ENCODE measurements around the gene TCP10L. TPM values are rescaled to one million over a fixed set of nuclear protein-coding genes. Genes with fewer than 3 reads are reported as not detected.

The TCP10L gene
- total RNA-seq, 1 donor from 2014 or later = not detected

DNA sequence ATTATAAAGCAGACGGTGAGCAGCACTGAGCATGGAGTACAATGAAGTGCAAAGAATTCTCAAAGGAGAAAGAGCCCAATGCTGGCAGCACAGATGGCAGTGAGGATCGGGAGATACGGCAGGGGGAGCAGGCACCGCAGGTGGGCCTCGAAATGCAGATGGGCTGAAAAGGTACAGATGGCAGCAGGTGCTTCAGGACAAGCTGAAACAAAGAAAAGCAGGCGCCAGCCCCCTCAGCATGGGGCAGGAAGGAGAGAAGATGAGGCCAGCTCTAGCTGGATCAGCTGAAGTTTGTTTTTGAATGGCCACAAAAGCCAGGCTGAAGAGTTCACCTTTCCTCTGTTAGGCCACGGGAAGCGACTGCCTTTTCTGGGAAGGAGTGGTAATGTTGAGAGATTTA lies 19.1 kb upstream of the TCP10L start:
- no peak for DNase-seq (ENCODE audit: extremely low spot score in 2 of 2)
- no peak for TF ChIP-seq CTCF (IDR thresholded peaks at IDR 0.05)
- H3K36me3 ChIP-seq = peaks cover 0 to 76% of the 10 kb centered on the region in 2 donors
- no peaks in the 10 kb centered on the region for H3K27me3 ChIP-seq
- intact Hi-C loops (cut with DNase I) = no loop called here
- no peaks in the 10 kb centered on the region for H3K4me1 ChIP-seq
- no peak overlapping the region for H3K27ac ChIP-seq
- no peaks in the 10 kb centered on the region for H3K9me3 ChIP-seq
- no peak overlapping the region for H3K4me3 ChIP-seq

DNA sequence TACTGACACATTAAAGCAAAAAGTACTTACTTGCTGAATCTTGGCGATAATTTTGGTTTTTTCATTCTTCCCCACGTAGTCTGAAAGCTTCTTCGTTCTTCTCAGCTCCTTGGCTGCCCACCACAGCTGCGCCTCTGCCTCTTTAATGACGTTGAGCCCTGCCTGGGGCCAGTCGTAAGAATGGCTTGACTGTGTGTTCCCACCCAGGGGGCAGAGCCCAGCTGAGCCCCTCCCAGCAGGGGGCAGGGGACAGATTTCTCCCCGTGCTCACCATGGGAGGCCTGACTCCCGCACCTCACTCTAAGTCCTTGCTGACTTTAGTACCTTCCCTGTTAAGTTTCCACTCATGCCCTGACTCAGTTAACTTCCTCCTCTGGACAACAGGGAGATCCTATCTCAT lies 17.8 kb upstream of the TCP10L start:
- intact Hi-C loops (cut with DNase I) = no loop called here
- H3K36me3 ChIP-seq = peaks cover 0 to 64% of the 10 kb centered on the region in 2 donors
- no peak for TF ChIP-seq CTCF (IDR thresholded peaks at IDR 0.05)
- no peak for TF ChIP-seq POLR2AphosphoS5 (IDR thresholded peaks at IDR 0.05; ENCODE audit: insufficient read depth in 1 of 2, low read depth in 1 of 2)
- TF ChIP-seq POLR2A (IDR thresholded peaks at IDR 0.05) = no peak
- H3K27ac ChIP-seq = no peak overlapping the region
- no peaks in the 10 kb centered on the region for H3K9me3 ChIP-seq
- no peaks in the 10 kb centered on the region for H3K27me3 ChIP-seq
- H3K4me3 ChIP-seq = no peak overlapping the region
- no peaks in the 10 kb centered on the region for H3K4me1 ChIP-seq
- DNase-seq (ENCODE audit: extremely low spot score in 2 of 2) = no peak

- Histone ChIP-seq H3K36me3 (peaks cover 0 to 54% of the 10 kb centered on the region in 2 donors), H3K9me3 (no peaks in the 10 kb centered on the region), H3K27ac (no peak overlapping the region), H3K4me1 (no peaks in the 10 kb centered on the region), H3K27me3 (no peaks in the 10 kb centered on the region), H3K4me3 (no peak overlapping the region)
- DNase-seq (ENCODE audit: extremely low spot score in 2 of 2) = no peak
- intact Hi-C loops (cut with DNase I) = no loop called here
- TF ChIP-seq CTCF (IDR thresholded peaks at IDR 0.05) (no peak), POLR2AphosphoS5 (IDR thresholded peaks at IDR 0.05; ENCODE audit: insufficient read depth in 1 of 2, low read depth in 1 of 2) (no peak)
Measured at GRCh38 chr21:32602099-32602498, 16.8 kb upstream of the TCP10L start.

GRCh38 chr21:32599526-32599925 lies 14.2 kb upstream of the TCP10L start:
- intact Hi-C loops (cut with DNase I) = loop anchor here (10.0 kb wide), 1 partner anchor 725 kb away; the partner anchor contains the start of gene HUNK
- H3K4me1 ChIP-seq = no peaks in the 10 kb centered on the region
- no peaks in the 10 kb centered on the region for H3K9me3 ChIP-seq
- no peak for TF ChIP-seq POLR2A (IDR thresholded peaks at IDR 0.05)
- H3K27ac ChIP-seq = no peak overlapping the region
- H3K27me3 ChIP-seq = no peaks in the 10 kb centered on the region
- peaks cover 0 to 29% of the 10 kb centered on the region in 2 donors for H3K36me3 ChIP-seq
- DNase-seq (ENCODE audit: extremely low spot score in 2 of 2) = no peak
- H3K4me3 ChIP-seq = no peak overlapping the region

DNA sequence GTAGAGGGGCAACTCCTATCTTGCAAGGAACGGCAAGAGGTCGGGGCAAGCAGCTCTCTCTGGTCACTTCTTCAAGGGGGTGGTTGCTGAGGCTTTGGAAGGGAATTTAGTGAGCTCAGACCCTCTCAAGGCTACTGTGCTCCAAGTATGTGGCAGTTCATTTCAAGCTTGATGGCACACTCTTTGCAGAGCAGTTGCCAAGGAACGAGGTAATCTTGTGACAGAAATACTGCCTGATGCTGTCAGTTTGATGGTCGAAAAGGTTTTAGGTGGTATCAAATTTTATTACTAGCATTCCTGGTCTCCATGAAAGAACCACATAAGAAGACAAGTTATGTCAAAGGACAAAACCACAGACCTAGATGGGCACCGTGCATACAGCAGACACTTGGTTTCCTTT lies 13.8 kb upstream of the TCP10L start:
- Histone ChIP-seq H3K9me3 (no peaks in the 10 kb centered on the region), H3K27ac (no peak overlapping the region), H3K4me3 (no peak overlapping the region), H3K27me3 (no peaks in the 10 kb centered on the region), H3K36me3 (peaks cover 0 to 25% of the 10 kb centered on the region in 2 donors), H3K4me1 (no peaks in the 10 kb centered on the region)
- no peak for TF ChIP-seq CTCF (IDR thresholded peaks at IDR 0.05)
- TF ChIP-seq POLR2AphosphoS5 (IDR thresholded peaks at IDR 0.05; ENCODE audit: insufficient read depth in 1 of 2, low read depth in 1 of 2) = no peak
- TF ChIP-seq POLR2A (IDR thresholded peaks at IDR 0.05) = no peak
- intact Hi-C loops (cut with DNase I) = loop anchor here (10.0 kb wide), 1 partner anchor 724 kb away; the partner anchor contains the start of gene HUNK
- no peak for DNase-seq (ENCODE audit: extremely low spot score in 2 of 2)

DNA sequence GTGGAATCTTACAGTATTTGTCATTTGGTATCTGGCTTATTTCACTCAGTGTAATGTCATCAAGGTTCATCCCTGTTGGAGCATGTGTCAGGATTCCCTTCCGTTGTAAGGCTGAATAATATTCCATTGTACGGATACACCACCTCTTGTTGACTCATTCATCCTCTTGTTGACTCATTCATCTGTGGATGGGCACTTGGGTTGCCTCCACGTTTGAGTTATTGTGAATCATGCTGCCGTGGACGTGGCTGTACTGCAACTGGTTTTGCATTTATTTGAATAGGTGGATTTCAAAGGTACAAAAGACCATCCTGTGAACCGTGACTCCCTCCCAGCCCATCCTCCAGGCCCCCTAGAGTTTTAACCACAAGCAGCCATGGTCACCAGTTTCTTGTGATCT lies 11.9 kb upstream of the TCP10L start:
- intact Hi-C loops (cut with DNase I) = loop anchor here (10.0 kb wide), 1 partner anchor 722 kb away; the partner anchor contains the start of gene HUNK
- H3K27me3 ChIP-seq = no peaks in the 10 kb centered on the region
- no peaks in the 10 kb centered on the region for H3K9me3 ChIP-seq
- TF ChIP-seq CTCF (IDR thresholded peaks at IDR 0.05) (no peak), POLR2AphosphoS5 (IDR thresholded peaks at IDR 0.05; ENCODE audit: insufficient read depth in 1 of 2, low read depth in 1 of 2) (peak in 1 of 2 donors; percentile 31), POLR2A (IDR thresholded peaks at IDR 0.05) (no peak)
- no peaks in the 10 kb centered on the region for H3K4me1 ChIP-seq
- no peak overlapping the region for H3K4me3 ChIP-seq
- DNase-seq (ENCODE audit: extremely low spot score in 2 of 2) = no peak
- peaks cover 0 to 6% of the 10 kb centered on the region in 2 donors for H3K36me3 ChIP-seq
- no peak overlapping the region for H3K27ac ChIP-seq
